Measurements from ENCODE around the gene SRSF6.
A peak's percentile ranks its signal among the peaks of the same experiment; 100 is the strongest.

Gene SRSF6

GRCh38 chr20:43457640-43458421 lies at the start of gene SRSF6:
Gene SRSF6 (plus strand): TSS chr20:43457896. CDS start chr20:43458034, 138 bp downstream.
- H3K36me3 Mint-ChIP-seq (ENCODE audit: low read depth): peaks cover 38% of the 10 kb centered on the region
- H3K27ac Mint-ChIP-seq: peak within 1 kb of the TSS; percentile 100
- no peak for TF ChIP-seq CTCF (IDR thresholded peaks at IDR 0.05)
- H3K4me3 Mint-ChIP-seq: peak within 1 kb of the TSS; percentile 93
- peak; percentile 93 for DNase-seq
- peaks cover 39% of the 10 kb centered on the region for H3K4me1 Mint-ChIP-seq
- peaks cover 14% of the 10 kb centered on the region for H3K27me3 Mint-ChIP-seq (ENCODE audit: low read depth, poor library complexity)
- H3K9me3 Mint-ChIP-seq: no peaks in the 10 kb centered on the region

- DNase-seq: peak; percentile 28
- H3K27me3 Mint-ChIP-seq (ENCODE audit: low read depth, poor library complexity): peaks cover 14% of the 10 kb centered on the region
- H3K4me1 Mint-ChIP-seq: no peaks in the 10 kb centered on the region
- H3K36me3 Mint-ChIP-seq (ENCODE audit: low read depth): no peaks in the 10 kb centered on the region
- no peak overlapping the region for H3K27ac Mint-ChIP-seq
- H3K9me3 Mint-ChIP-seq: peaks cover 54% of the 10 kb centered on the region
- no peak overlapping the region for H3K4me3 Mint-ChIP-seq
- peak; percentile 61 for TF ChIP-seq CTCF (IDR thresholded peaks at IDR 0.05)
These were observed 48.7 kb upstream of the SRSF6 start for GRCh38 chr20:43408848-43409576.

GRCh38 chr20:43409577-43409913 lies 48.2 kb upstream of the SRSF6 start:
- TF ChIP-seq CTCF (IDR thresholded peaks at IDR 0.05): peak; percentile 2
- H3K4me3 Mint-ChIP-seq: no peak overlapping the region
- no peak overlapping the region for H3K27ac Mint-ChIP-seq
- H3K36me3 Mint-ChIP-seq (ENCODE audit: low read depth): no peaks in the 10 kb centered on the region
- H3K9me3 Mint-ChIP-seq: peaks cover 54% of the 10 kb centered on the region
- H3K4me1 Mint-ChIP-seq: no peaks in the 10 kb centered on the region
- peaks cover 16% of the 10 kb centered on the region for H3K27me3 Mint-ChIP-seq (ENCODE audit: low read depth, poor library complexity)
- no peak for DNase-seq

GRCh38 chr20:43415661-43416430 lies 41.9 kb upstream of the SRSF6 start:
- Mint-ChIP-seq H3K9me3 (peaks cover 45% of the 10 kb centered on the region), H3K27ac (no peak overlapping the region), H3K4me1 (no peaks in the 10 kb centered on the region), H3K36me3 (ENCODE audit: low read depth) (peaks cover 3% of the 10 kb centered on the region), H3K4me3 (no peak overlapping the region), H3K27me3 (ENCODE audit: low read depth, poor library complexity) (peaks cover 23% of the 10 kb centered on the region)
- no peak for DNase-seq
- no peak for TF ChIP-seq CTCF (IDR thresholded peaks at IDR 0.05)

GRCh38 chr20:43416591-43417228 lies 41.0 kb upstream of the SRSF6 start:
- Mint-ChIP-seq H3K27me3 (ENCODE audit: low read depth, poor library complexity) (peaks cover 21% of the 10 kb centered on the region), H3K27ac (no peak overlapping the region), H3K4me1 (no peaks in the 10 kb centered on the region), H3K9me3 (peaks cover 45% of the 10 kb centered on the region), H3K36me3 (ENCODE audit: low read depth) (peaks cover 6% of the 10 kb centered on the region), H3K4me3 (no peak overlapping the region)
- no peak for TF ChIP-seq CTCF (IDR thresholded peaks at IDR 0.05)
- no peak for DNase-seq

Data from nephron progenitor cell (in vitro differentiated cells).